K562 (cell line): ENCODE results near the gene DEK. TPM values are rescaled to one million over a fixed set of nuclear protein-coding genes. Genes with fewer than 3 reads are reported as not detected.

ENCODE experiments used
- ATAC-seq: fragments of 200-7000 bp; cut with Tn5 transposase; 3 replicates; pipeline ENCODE4 v1.9.1; 2020; ENCODE audit warnings: moderate library complexity
- BruUV-seq: library from RNA; stranded (reverse); fragments of 400-500 nt; replicated peaks from 2 replicates; lab custom pipeline; 2021; lab: Mats Ljungman, UMichigan
- CTCF ChIA-PET: fragments of 300-600 bp; formaldehyde crosslinking; extraction: SDS; loops from one replicate; lab custom pipeline; 2021; ENCODE audit warnings: low intra/inter-chr PET ratio; lab: Yijun Ruan, JAX
- POLR2A ChIA-PET: fragments of 300-600, 350-650 bp; sonication (Branson Sonifier 250); formaldehyde crosslinking; extraction: SDS; loops from one replicate; lab custom pipeline; 2021; ENCODE audit warnings: antibody characterized with exemption, inconsistent platforms; lab: Yijun Ruan, JAX
- DNase-seq, 4 experiments: peaks; one replicate each; pipeline versions ENCODE4 v3.0.0 to v3.0.0-alpha.2; 2011 to 2018; ENCODE audit warnings: low spot score in 3 of 4, mixed read lengths in 3 of 4; ENCODE audit errors: extremely low read depth in 1 of 4
- FAIRE-seq: peaks from 2 replicates; lab custom pipeline; 2011; peaks lifted over from hg19 to GRCh38; lab: Jason Lieb, UNC
- H2AFZ ChIP-seq: 2 replicates; pipeline ENCODE4 v1.6.0; 2011; ENCODE audit warnings: low read depth, low read length, control low read depth, inconsistent platforms
- H3K27ac ChIP-seq: fragments of 200-600 bp; 3 replicates; pipeline ENCODE4 v1.8.0; 2011; ENCODE audit warnings: low read depth, mild to moderate bottlenecking, control low read depth, inconsistent platforms, low read length, moderate library complexity, mixed read lengths; ENCODE audit errors: extremely low read depth
- H3K27me3 ChIP-seq, 2 experiments: fragments of 300-600 bp in 1 of 2; 2 replicates in 1 of 2; 3 replicates in 1 of 2; pipeline versions ENCODE4 v1.6.0 to v1.8.0; 2011; ENCODE audit warnings: inconsistent platforms in 2 of 2, low read length in 2 of 2, mild to moderate bottlenecking in 1 of 2, mixed read lengths in 1 of 2, moderate library complexity in 1 of 2; ENCODE audit not compliant: control insufficient read depth in 2 of 2, insufficient read depth in 2 of 2
- H3K36me3 ChIP-seq: fragments of 300-600 bp; 3 replicates; pipeline ENCODE4 v1.8.0; 2011; ENCODE audit warnings: mild to moderate bottlenecking, low read length, inconsistent platforms; ENCODE audit not compliant: control insufficient read depth, insufficient read depth
- H3K4me1 ChIP-seq, 2 experiments: fragments of 200-600 bp in 1 of 2; replicated peaks in 1 of 2; 2 replicates in 1 of 2; 3 replicates in 1 of 2; pipeline versions ENCODE4 v1.5.1 to v1.8.0; 2011; ENCODE audit warnings: inconsistent platforms in 2 of 2, low read length in 2 of 2, mild to moderate bottlenecking in 1 of 2, mixed read lengths in 1 of 2, moderate library complexity in 1 of 2; ENCODE audit not compliant: control insufficient read depth in 2 of 2, insufficient read depth in 2 of 2
- H3K4me2 ChIP-seq: 2 replicates; pipeline ENCODE4 v1.6.1; 2011; ENCODE audit warnings: low read length, control low read depth, inconsistent platforms, mixed read lengths; ENCODE audit not compliant: insufficient read depth
- H3K4me3 ChIP-seq: fragments of 200-600 bp; sonication (generic), shearing (Covaris generic); 2 replicates; pipeline ENCODE4 v1.5.1; 2016; ENCODE audit warnings: control low read depth, inconsistent platforms
- H3K79me2 ChIP-seq: fragments of 200-600 bp; 3 replicates; pipeline ENCODE4 v1.8.0; 2011; ENCODE audit warnings: low read length, inconsistent platforms; ENCODE audit not compliant: control insufficient read depth, insufficient read depth
- H3K9ac ChIP-seq, 2 experiments: 2 replicates each; pipeline versions ENCODE4 v1.6.0 to v1.6.1; 2011; ENCODE audit warnings: low read depth in 2 of 2, low read length in 2 of 2, control low read depth in 1 of 2, inconsistent platforms in 1 of 2, mild to moderate bottlenecking in 1 of 2, mixed read lengths in 1 of 2; ENCODE audit not compliant: insufficient read depth in 1 of 2
- H3K9me1 ChIP-seq: one replicate; pipeline ENCODE4 v1.6.0; 2011; ENCODE audit warnings: inconsistent platforms, mild to moderate bottlenecking, low read length, moderate library complexity; ENCODE audit not compliant: control insufficient read depth, insufficient read depth
- H3K9me3 ChIP-seq: replicated peaks from 2 replicates; pipeline ENCODE4 v1.5.1; 2011; ENCODE audit warnings: low read depth, low read length, inconsistent platforms; ENCODE audit not compliant: control insufficient read depth, insufficient read depth
- H4K20me1 ChIP-seq: replicated peaks from 2 replicates; pipeline ENCODE4 v1.6.1; 2011; ENCODE audit warnings: low read length, inconsistent platforms, mixed read lengths; ENCODE audit not compliant: control insufficient read depth, insufficient read depth
- ASH1L ChIP-seq: fragments of 450-650 bp; IDR thresholded peaks from 2 replicates; pipeline ENCODE4 v1.6.1; 2018; ENCODE audit warnings: borderline replicate concordance, mild to moderate bottlenecking, low read depth; ENCODE audit not compliant: partially characterized antibody
- CEBPB ChIP-seq: fragments of 450-650 bp; IDR thresholded peaks from 2 replicates; pipeline ENCODE4 v1.6.1; 2016; ENCODE audit warnings: missing genetic modification characterization, missing compliant biosample characterization
- CREB1 ChIP-seq, 2 experiments: sonication (generic) in 1 of 2; formaldehyde crosslinking in 1 of 2; IDR thresholded peaks; 2 replicates each; pipeline versions ENCODE4 v1.6.1 to v1.8.0; 2012 to 2022; ENCODE audit warnings: inconsistent platforms in 1 of 2, mild to moderate bottlenecking in 1 of 2, missing genetic modification reagents in 1 of 2, moderate library complexity in 1 of 2
- HBP1 ChIP-seq: fragments of 450-650 bp; formaldehyde crosslinking; IDR thresholded peaks from 2 replicates; pipeline ENCODE4 v1.4.0; 2022; ENCODE audit warnings: missing genetic modification characterization
- HINFP ChIP-seq: fragments of 450-650 bp; conservative IDR thresholded peaks from 2 replicates; pipeline ENCODE4 v1.6.1; 2016; ENCODE audit warnings: missing genetic modification characterization, low read depth, mild to moderate bottlenecking, control low read depth, missing compliant biosample characterization
- KDM4B ChIP-seq, 2 experiments: fragments of 450-650 bp in 1 of 2; sonication (generic) in 1 of 2; IDR thresholded peaks; 2 replicates each; pipeline ENCODE4 v1.6.1; 2016 to 2017; ENCODE audit warnings: borderline replicate concordance in 2 of 2, antibody characterized with exemption in 1 of 2, low read depth in 1 of 2, mild to moderate bottlenecking in 1 of 2
- MYC ChIP-seq, 2 experiments: fragments of 250-450 bp in 1 of 2; sonication (Bioruptor Pico) in 1 of 2; IDR thresholded peaks; 2 replicates each; pipeline versions ENCODE4 v1.5.1 to v1.6.1; 2012 to 2021; ENCODE audit warnings: low read depth in 2 of 2, borderline replicate concordance in 1 of 2, improper control_type of control experiment in 1 of 2, low read length in 1 of 2, mild to moderate bottlenecking in 1 of 2, moderate library complexity in 1 of 2
- PHTF2 ChIP-seq: fragments of 250-450 bp; sonication (Bioruptor Pico); IDR thresholded peaks from 2 replicates; pipeline ENCODE4 v1.5.0; 2021; ENCODE audit warnings: mild to moderate bottlenecking
- PRDM10 ChIP-seq: fragments of 450-650 bp; IDR thresholded peaks from 2 replicates; pipeline ENCODE4 v1.6.1; 2018; ENCODE audit not compliant: partially characterized antibody
- ZNF12 ChIP-seq: sonication (generic); formaldehyde crosslinking; IDR thresholded peaks from 2 replicates; pipeline ENCODE4 v1.4.0; 2020; ENCODE audit warnings: mild to moderate bottlenecking, missing genetic modification reagents
- WGBS: fragments of 100-300 bp; shearing (Covaris generic); methylation state at CpG from one replicate; pipeline ENCODE4 v1.1.6; 2016; ENCODE audit warnings: low coverage, mixed read lengths; ENCODE audit not compliant: insufficient coverage; ENCODE audit errors: missing lambda C conversion rate; 5-methylcytosine and 5-hydroxymethylcytosine counted together
- in situ Hi-C: fragments of 300-500 bp; cut with MboI; formaldehyde crosslinking; loops from 4 replicates; pipeline ENCODE4 v1.15.0; 2018; ENCODE audit warnings: inconsistent platforms, mixed read lengths
- intact Hi-C: fragments of 100-400 bp; cut with micrococcal nuclease; formaldehyde crosslinking; loops from 2 replicates; pipeline ENCODE4 v1.14.2; 2022
- polyA plus RNA-seq, 8 experiments: library from polyadenylated mRNA; depleted of rRNA in 4 of 8; stranded (reverse) in 5 of 8; unstranded in 3 of 8; fragments of >200 nt; fragmentation: Nextera tagmentation in 2 of 8; fragmentation: Illumina TruSeq in 1 of 8; extraction: Ambion mirVana in 2 of 8; extraction: Trizol in 1 of 8; gene quantifications; 2 replicates each; pipeline versions ENCODE4 v1.2.1 to v1.2.3, GENCODE V29; 2011 to 2014; ENCODE audit warnings: inconsistent platforms in 1 of 8, missing spikeins in 1 of 8
- total RNA-seq, 7 experiments: library from RNA; depleted of rRNA in 6 of 7; stranded (reverse); fragments of >200 nt in 6 of 7; fragmentation: Illumina TruSeq in 2 of 7; extraction: Trizol in 2 of 7; gene quantifications; 2 replicates each; pipeline versions ENCODE4 v1.2.1 to v1.2.3, GENCODE V29; 2011 to 2021; ENCODE audit warnings: low replicate concordance in 1 of 7

Gene DEK
- total and polyA plus RNA-seq, 9 of the 15 experiments (the other 6 are each of a cell fraction or from before 2014, with no cell fraction given): 82.3 to 338 (median 184) TPM

GRCh38 chr6:18186033-18186432 lies 78.3 kb downstream of the DEK start (continued):
- TF ChIP-seq HINFP (tag) (no peak), CEBPB (no peak)

- DNase-seq (no peak), FAIRE-seq (no peak), ATAC-seq (no peak)
- Histone ChIP-seq H2AFZ (no peak overlapping the region), H3K9me1 (no peaks in the 10 kb centered on the region), H3K27me3 (no peaks in the 10 kb centered on the region), H3K4me2 (no peak overlapping the region), H3K9me3 (no peaks in the 10 kb centered on the region), H3K27ac (no peak overlapping the region), H4K20me1 (no peaks in the 10 kb centered on the region), H3K4me3 (no peak overlapping the region), H3K9ac (no peak overlapping the region), H3K4me1 (peaks cover 0 to 3% of the 10 kb centered on the region in 2 experiments; a peak in 1 of 5 replicates), H3K36me3 (peaks cover 36% of the 10 kb centered on the region; the same call in 2 of the 3 replicates), H3K79me2 (no peaks in the 10 kb centered on the region)
- TF ChIP-seq ASH1L (no peak), PRDM10 (no peak), MYC (IDR thresholded peaks at IDR 0.05; ENCODE audit: low read depth, low read length) (no peak), MYC (CRISPR knock-in tag; IDR thresholded peaks at IDR 0.05; ENCODE audit: borderline replicate concordance, low read depth) (no peak), HBP1 (CRISPR knock-in tag) (no peak), KDM4B (IDR thresholded peaks at IDR 0.05; ENCODE audit: borderline replicate concordance in 2 of 2, low read depth in 1 of 2) (no peak), PHTF2 (CRISPR knock-in tag) (no peak), ZNF12 (CRISPR knock-in tag) (no peak), CREB1 (IDR thresholded peaks at IDR 0.05) (no peak), CREB1 (CRISPR knock-in tag; IDR thresholded peaks at IDR 0.05) (no peak)
- CTCF ChIA-PET: no interaction called here
- intact Hi-C loops: no loop called here
- in situ Hi-C loops: no loop called here
- 50% methylated on average over 1 of the region's 1 CpG for WGBS
- BruUV-seq: no TSS peak
- POLR2A ChIA-PET: no interaction called here
Measured at GRCh38 chr6:18185624-18186023, 78.7 kb downstream of the DEK start.
